ENCODE data around the gene CLIP1. TPM values are rescaled to one million over a fixed set of nuclear protein-coding genes. Genes with fewer than 3 reads are reported as not detected.

Gene CLIP1
- total and polyA plus RNA-seq, 2 of the 8 experiments (the other 6 are each of a cell fraction or from before 2014, with no cell fraction given): 19.0 to 27.6 TPM

GRCh38 chr12:122318607-122319605 lies 103.6 kb downstream of the CLIP1 start (continued):
- TF ChIP-seq CHD7 (IDR thresholded peaks at IDR 0.05; ENCODE audit: insufficient replicate concordance, low read length) (no peak), ASH2L (IDR thresholded peaks at IDR 0.05; ENCODE audit: low read length) (no peak), CBX8 (IDR thresholded peaks at IDR 0.05; ENCODE audit: borderline replicate concordance, low read depth, low read length) (no peak), NRF1 (IDR thresholded peaks at IDR 0.05; ENCODE audit: low read depth, low read length) (no peak), RNF2 (IDR thresholded peaks at IDR 0.05; ENCODE audit: borderline replicate concordance, low read depth, low read length, missing control alignments, poor library complexity, severe bottlenecking) (no peak), GABPA (IDR thresholded peaks at IDR 0.05; ENCODE audit: borderline replicate concordance, insufficient read depth, low read length) (no peak), GTF2F1 (IDR thresholded peaks at IDR 0.05; ENCODE audit: borderline replicate concordance, low read depth, low read length) (no peak), RAD21 (IDR thresholded peaks at IDR 0.05 in 1 of 2, conservative IDR thresholded peaks at IDR 0.05 in 1 of 2; ENCODE audit: low read depth in 2 of 2, low read length in 2 of 2) (no peak)

All from H1 (cell line).